ENCODE measurements around the gene CMSS1. TPM values are rescaled to one million over a fixed set of nuclear protein-coding genes. Genes with fewer than 3 reads are reported as not detected.

The CMSS1 gene
- total RNA-seq, 1 donor, result 27.8 TPM

DNA sequence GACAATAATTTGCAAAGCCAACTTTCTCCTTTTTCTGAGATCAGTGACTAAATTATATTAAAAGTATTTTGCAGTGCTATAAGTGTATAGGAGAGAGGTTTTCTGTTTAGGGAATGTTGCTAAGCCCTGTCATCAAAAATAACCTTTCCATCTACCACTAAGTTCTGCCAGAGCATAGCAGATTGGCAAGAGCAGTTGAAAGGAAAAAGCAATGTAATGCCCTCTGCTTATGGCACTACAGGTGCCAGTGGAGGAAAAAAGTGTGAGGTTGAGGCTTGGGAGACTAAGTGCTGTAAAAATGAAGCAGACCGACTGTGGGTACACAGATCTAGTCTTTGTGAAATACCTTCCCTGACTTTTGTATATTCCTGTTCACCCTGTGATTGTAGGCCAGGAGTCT lies 285.1 kb downstream of the CMSS1 start:
- TF ChIP-seq, protein P1, sequence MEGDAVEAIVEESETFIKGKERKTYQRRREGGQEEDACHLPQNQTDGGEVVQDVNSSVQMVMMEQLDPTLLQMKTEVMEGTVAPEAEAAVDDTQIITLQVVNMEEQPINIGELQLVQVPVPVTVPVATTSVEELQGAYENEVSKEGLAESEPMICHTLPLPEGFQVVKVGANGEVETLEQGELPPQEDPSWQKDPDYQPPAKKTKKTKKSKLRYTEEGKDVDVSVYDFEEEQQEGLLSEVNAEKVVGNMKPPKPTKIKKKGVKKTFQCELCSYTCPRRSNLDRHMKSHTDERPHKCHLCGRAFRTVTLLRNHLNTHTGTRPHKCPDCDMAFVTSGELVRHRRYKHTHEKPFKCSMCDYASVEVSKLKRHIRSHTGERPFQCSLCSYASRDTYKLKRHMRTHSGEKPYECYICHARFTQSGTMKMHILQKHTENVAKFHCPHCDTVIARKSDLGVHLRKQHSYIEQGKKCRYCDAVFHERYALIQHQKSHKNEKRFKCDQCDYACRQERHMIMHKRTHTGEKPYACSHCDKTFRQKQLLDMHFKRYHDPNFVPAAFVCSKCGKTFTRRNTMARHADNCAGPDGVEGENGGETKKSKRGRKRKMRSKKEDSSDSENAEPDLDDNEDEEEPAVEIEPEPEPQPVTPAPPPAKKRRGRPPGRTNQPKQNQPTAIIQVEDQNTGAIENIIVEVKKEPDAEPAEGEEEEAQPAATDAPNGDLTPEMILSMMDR (IDR thresholded peaks at IDR 0.05; ENCODE audit: insufficient read depth, low read length), result no peak
- DNase-seq (ENCODE audit: low read depth), result no peak
- H3K4me3 ChIP-seq (ENCODE audit: low read depth, low read length), result no peak overlapping the region

- DNase-seq (ENCODE audit: low read depth), result no peak
- TF ChIP-seq, protein P1 (IDR thresholded peaks at IDR 0.05; ENCODE audit: insufficient read depth, low read length), result no peak
- no peak overlapping the region for H3K4me3 ChIP-seq (ENCODE audit: low read depth, low read length)
Measured at GRCh38 chr3:100103558-100104441, 286.1 kb downstream of the CMSS1 start.

DNA sequence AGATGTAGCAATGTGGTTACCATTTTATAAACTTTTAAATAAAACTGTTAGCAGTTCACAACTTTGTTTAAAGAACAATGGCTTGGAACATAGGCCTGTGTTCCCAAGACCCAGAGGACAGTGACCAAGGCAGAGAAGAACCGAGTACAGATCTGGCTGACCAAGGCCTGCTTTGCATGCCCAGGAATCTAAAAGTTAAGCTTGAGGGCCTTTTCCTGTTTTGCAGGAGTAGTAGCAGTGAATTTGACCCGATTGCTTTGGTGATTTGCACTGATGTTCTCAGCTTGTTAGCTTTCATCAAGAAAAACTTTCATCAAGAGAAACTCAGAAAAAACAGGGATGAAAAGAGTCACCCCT lies 286.8 kb downstream of the CMSS1 start:
- TF ChIP-seq, protein P1 (IDR thresholded peaks at IDR 0.05; ENCODE audit: insufficient read depth, low read length), result no peak
- DNase-seq (ENCODE audit: low read depth), result no peak
- no peak overlapping the region for H3K4me3 ChIP-seq (ENCODE audit: low read depth, low read length)

DNA sequence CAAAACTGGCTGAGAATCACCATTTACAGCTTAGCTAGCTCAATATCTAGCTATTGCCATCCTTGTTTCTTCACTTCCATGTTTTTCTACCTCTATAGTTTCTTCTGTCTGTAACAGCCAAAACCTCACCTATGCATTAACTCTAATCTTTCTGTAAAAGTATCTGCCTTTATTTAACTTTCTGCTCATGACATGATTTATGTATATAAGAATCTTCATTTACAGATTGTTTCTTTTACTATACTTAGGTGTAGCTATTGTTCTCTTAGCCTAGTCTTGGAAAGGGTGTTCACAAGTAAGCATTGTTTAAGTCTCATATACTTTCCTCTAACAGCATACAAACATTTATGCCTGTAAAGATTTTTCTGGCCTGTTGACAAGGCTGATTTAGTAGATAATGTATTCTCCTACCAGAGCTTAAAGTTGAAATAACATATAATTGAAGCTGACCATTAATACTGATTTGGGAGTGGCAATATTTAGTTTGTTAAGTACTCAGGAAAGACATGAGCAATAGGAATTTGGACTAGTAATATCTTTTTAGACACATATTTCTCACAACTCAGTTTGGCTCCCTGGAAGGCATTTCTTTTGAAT lies 287.3 kb downstream of the CMSS1 start:
- no peak for DNase-seq (ENCODE audit: low read depth)
- TF ChIP-seq, protein P1 (IDR thresholded peaks at IDR 0.05; ENCODE audit: insufficient read depth, low read length), result no peak
- no peak overlapping the region for H3K4me3 ChIP-seq (ENCODE audit: low read depth, low read length)

- no peak for DNase-seq (ENCODE audit: low read depth)
Measured at GRCh38 chr3:100105501-100105900, 287.8 kb downstream of the CMSS1 start.

DNA sequence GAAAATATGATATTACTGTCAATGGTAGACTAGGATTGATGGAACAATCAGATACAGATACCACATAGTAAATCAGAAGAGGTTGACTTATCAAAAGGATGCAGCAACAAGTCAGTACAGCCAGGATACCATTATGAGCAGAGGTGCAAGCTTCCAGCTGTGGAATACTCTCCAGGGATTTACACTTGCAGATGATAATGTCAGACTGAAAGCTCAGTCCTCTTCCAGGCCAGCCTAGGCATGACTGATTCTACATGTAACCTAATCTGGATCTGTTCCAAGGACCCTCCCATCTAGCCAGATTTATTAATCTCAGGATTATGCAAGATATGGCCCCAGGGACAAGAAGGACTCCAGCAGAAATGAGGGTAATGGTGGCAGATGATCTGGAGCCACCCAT lies 288.4 kb downstream of the CMSS1 start:
- TF ChIP-seq, protein P1 (IDR thresholded peaks at IDR 0.05; ENCODE audit: insufficient read depth, low read length), result no peak
- no peak overlapping the region for H3K4me3 ChIP-seq (ENCODE audit: low read depth, low read length)
- DNase-seq (ENCODE audit: low read depth), result no peak

More at GRCh38 chr3:100105501-100105900, 287.8 kb downstream of the CMSS1 start:
- TF ChIP-seq, protein P1 (IDR thresholded peaks at IDR 0.05; ENCODE audit: insufficient read depth, low read length), result no peak
- no peak overlapping the region for H3K4me3 ChIP-seq (ENCODE audit: low read depth, low read length)
